HepG2 (cell line): ENCODE results near the gene CFAP100. TPM values are rescaled to one million over a fixed set of nuclear protein-coding genes. Genes with fewer than 3 reads are reported as not detected.

Experiments used
- ATAC-seq: fragments of 200-7000 bp; cut with Tn5 transposase; 3 replicates; pipeline ENCODE4 v1.9.1; 2020; ENCODE audit warnings: mild to moderate bottlenecking, moderate library complexity
- BruUV-seq: library from RNA; stranded (reverse); fragments of 400-500 nt; replicated peaks from 2 replicates; lab custom pipeline; 2021; lab: Mats Ljungman, UMichigan
- CTCF ChIA-PET: fragments of 300-600 bp; formaldehyde crosslinking; extraction: SDS; loops from one replicate; lab custom pipeline; 2021; ENCODE audit warnings: low total read pairs, inconsistent platforms, low intra/inter-chr PET ratio; lab: Yijun Ruan, JAX
- POLR2A ChIA-PET: fragments of 350-600 bp; sonication (Branson Sonifier 250); formaldehyde crosslinking; loops from one replicate; lab custom pipeline; 2020; ENCODE audit warnings: antibody characterized with exemption, inconsistent platforms; lab: Yijun Ruan, JAX
- DNase-seq: peaks from one replicate; pipeline ENCODE4 v3.0.0-alpha.2; 2015; ENCODE audit warnings: low spot score
- FAIRE-seq: peaks from 3 replicates; lab custom pipeline; 2011; peaks lifted over from hg19 to GRCh38; lab: Jason Lieb, UNC
- H2AFZ ChIP-seq: one replicate; pipeline ENCODE4 v1.6.1; 2011; ENCODE audit warnings: low read length, inconsistent platforms
- H3K27ac ChIP-seq: fragments of 300-600 bp; 3 replicates; pipeline ENCODE4 v1.8.0; 2011; ENCODE audit warnings: mixed run types, mild to moderate bottlenecking, mixed read lengths, low read length, inconsistent platforms; ENCODE audit not compliant: insufficient read depth; ENCODE audit errors: extremely low read length
- H3K27me3 ChIP-seq, 2 experiments: fragments of 200-600 bp in 1 of 2; 2 replicates in 1 of 2; 3 replicates in 1 of 2; pipeline versions ENCODE4 v1.6.0 to v1.8.0; 2011; ENCODE audit warnings: low read length in 2 of 2, mild to moderate bottlenecking in 2 of 2, moderate library complexity in 2 of 2, inconsistent platforms in 1 of 2; ENCODE audit not compliant: insufficient read depth in 2 of 2, control insufficient read depth in 1 of 2
- H3K36me3 ChIP-seq, 2 experiments: fragments of 200-600 bp in 1 of 2; replicated peaks in 1 of 2; 2 replicates in 1 of 2; 3 replicates in 1 of 2; pipeline versions ENCODE4 v1.5.1 to v1.8.0; 2011; ENCODE audit warnings: low read length in 2 of 2, inconsistent platforms in 1 of 2; ENCODE audit not compliant: insufficient read depth in 2 of 2, control insufficient read depth in 1 of 2
- H3K4me1 ChIP-seq: 2 replicates; pipeline ENCODE4 v1.5.1; 2012; ENCODE audit warnings: low read length, inconsistent platforms; ENCODE audit not compliant: insufficient read depth
- H3K4me2 ChIP-seq: 2 replicates; pipeline ENCODE4 v1.6.0; 2011; ENCODE audit warnings: low read depth, low read length, inconsistent platforms
- H3K4me3 ChIP-seq, 3 experiments: fragments of 200-600 bp in 1 of 3; sonication (generic), shearing (Covaris generic) in 1 of 3; replicated peaks in 1 of 3; 2 replicates each; pipeline ENCODE4 v1.5.1; 2011 to 2016; ENCODE audit warnings: low read length in 3 of 3, inconsistent platforms in 2 of 3, low read depth in 2 of 3, mild to moderate bottlenecking in 2 of 3, control low read depth in 1 of 3, mixed read lengths in 1 of 3; ENCODE audit not compliant: insufficient read depth in 1 of 3
- H3K79me2 ChIP-seq: one replicate; pipeline ENCODE4 v1.6.1; 2011; ENCODE audit warnings: low read length, inconsistent platforms; ENCODE audit not compliant: insufficient read depth
- H3K9ac ChIP-seq: 2 replicates; pipeline ENCODE4 v1.6.0; 2011; ENCODE audit warnings: mild to moderate bottlenecking, low read depth, low read length, inconsistent platforms; ENCODE audit not compliant: insufficient read depth
- H3K9me3 ChIP-seq: 2 replicates; pipeline ENCODE4 v1.5.1; 2012; ENCODE audit warnings: mild to moderate bottlenecking, low read length
- H4K20me1 ChIP-seq: 2 replicates; pipeline ENCODE4 v1.6.0; 2011; ENCODE audit warnings: inconsistent platforms, mild to moderate bottlenecking, low read length, moderate library complexity; ENCODE audit not compliant: insufficient read depth
- KDM6A ChIP-seq: IDR thresholded peaks from 2 replicates; pipeline ENCODE4 v1.6.1; 2016; ENCODE audit warnings: low read depth
- LBX2 ChIP-seq: sonication (generic); formaldehyde crosslinking; IDR thresholded peaks from 2 replicates; pipeline ENCODE4 v1.5.0; 2020; ENCODE audit warnings: missing genetic modification reagents, mild to moderate bottlenecking, borderline replicate concordance
- MAFF ChIP-seq: IDR thresholded peaks from 2 replicates; pipeline ENCODE4 v1.6.1; 2011; ENCODE audit warnings: low read depth, low read length, improper control_type of control experiment
- RBM22 ChIP-seq: fragments of 200-400 bp; formaldehyde crosslinking; optimal IDR thresholded peaks from 2 replicates; pipeline ENCODE3; 2017; ENCODE audit warnings: mild to moderate bottlenecking, low read length, moderate library complexity
- ZFAT ChIP-seq: sonication (generic); formaldehyde crosslinking; conservative IDR thresholded peaks from 2 replicates; pipeline ENCODE4 v1.8.1; 2023; ENCODE audit warnings: missing genetic modification reagents, inconsistent platforms
- ZGPAT ChIP-seq: IDR thresholded peaks from 2 replicates; pipeline ENCODE4 v1.6.1; 2016; ENCODE audit warnings: mild to moderate bottlenecking
- ZNF672 ChIP-seq: sonication (generic); formaldehyde crosslinking; IDR thresholded peaks from 2 replicates; pipeline ENCODE4 v1.8.1; 2022; ENCODE audit warnings: missing genetic modification reagents
- ZNF878 ChIP-seq: sonication (generic); formaldehyde crosslinking; IDR thresholded peaks from 2 replicates; pipeline ENCODE4 v1.8.1; 2023; ENCODE audit warnings: mild to moderate bottlenecking, missing genetic modification reagents, moderate library complexity
- ZSCAN30 ChIP-seq: sonication (generic); formaldehyde crosslinking; IDR thresholded peaks from 2 replicates; pipeline ENCODE4 v1.5.0; 2020; ENCODE audit warnings: mild to moderate bottlenecking, missing genetic modification reagents
- WGBS: methylation state at CpG from one replicate; pipeline ENCODE4 v1.1.6; 2017; ENCODE audit warnings: low lambda C conversion rate; 5-methylcytosine and 5-hydroxymethylcytosine counted together
- in situ Hi-C: cut with HindIII; loops from 2 replicates; pipeline ENCODE4 v1.10.0; 2017; ENCODE audit warnings: low pct_unique_long_range_greater_than_20kb; ENCODE audit not compliant: extremely low pct_ligation_motif_present
- intact Hi-C: fragments of 100-400 bp; cut with micrococcal nuclease; formaldehyde crosslinking; loops from one replicate; pipeline ENCODE4 v1.10.0; 2022; ENCODE audit not compliant: unreplicated experiment
- polyA plus RNA-seq, 8 experiments: library from polyadenylated mRNA; depleted of rRNA in 3 of 8; stranded (reverse) in 7 of 8; unstranded in 1 of 8; fragments of >200 nt; fragmentation: Illumina TruSeq in 4 of 8; extraction: Trizol in 4 of 8; gene quantifications; 2 replicates each; pipeline versions ENCODE4 v1.2.1 to v1.2.3, GENCODE V29; 2011 to 2016; ENCODE audit warnings: low read depth in 4 of 8, missing spikeins in 1 of 8, mixed read lengths in 1 of 8; ENCODE audit not compliant: insufficient read depth in 1 of 8
- total RNA-seq, 5 experiments: library from RNA; depleted of rRNA; stranded (reverse); fragments of >200 nt; fragmentation: Illumina TruSeq; extraction: Trizol; gene quantifications; 2 replicates each; pipeline ENCODE4 v1.2.3, GENCODE V29; 2016; ENCODE audit warnings: low read depth in 1 of 5
- TF ChIP-seq, protein P1 (sequence below): sonication (generic); formaldehyde crosslinking; IDR thresholded peaks from 2 replicates; pipeline ENCODE4 v1.5.0; 2020; ENCODE audit warnings: missing genetic modification reagents, mild to moderate bottlenecking, borderline replicate concordance

CFAP100 gene
- total and polyA plus RNA-seq, 2 of the 13 experiments (the other 11 are each of a cell fraction or from before 2014, with no cell fraction given): 0.32 TPM; not detected in 1

- no peak overlapping the region for H3K4me3 ChIP-seq
- H4K20me1 ChIP-seq: peaks cover 23% of the 10 kb centered on the region
- no peak overlapping the region for H3K27ac ChIP-seq
- H3K36me3 ChIP-seq: peaks cover 24 to 84% of the 10 kb centered on the region in 2 experiments
- CTCF ChIA-PET: no interaction called here
- no peak overlapping the region for H3K9ac ChIP-seq
- FAIRE-seq: no peak
- no peaks in the 10 kb centered on the region for H3K9me3 ChIP-seq
- BruUV-seq: no TSS peak
- H2AFZ ChIP-seq: no peak overlapping the region
- no peak for ATAC-seq
- no peaks in the 10 kb centered on the region for H3K27me3 ChIP-seq
- POLR2A ChIA-PET: no interaction called here
- 89% methylated on average over 7 of the region's 8 CpGs for WGBS
- in situ Hi-C loops (no loop called here), intact Hi-C loops (no loop called here)
- no peak for TF ChIP-seq ZNF878 (CRISPR knock-in tag)
- TF ChIP-seq, protein P1, sequence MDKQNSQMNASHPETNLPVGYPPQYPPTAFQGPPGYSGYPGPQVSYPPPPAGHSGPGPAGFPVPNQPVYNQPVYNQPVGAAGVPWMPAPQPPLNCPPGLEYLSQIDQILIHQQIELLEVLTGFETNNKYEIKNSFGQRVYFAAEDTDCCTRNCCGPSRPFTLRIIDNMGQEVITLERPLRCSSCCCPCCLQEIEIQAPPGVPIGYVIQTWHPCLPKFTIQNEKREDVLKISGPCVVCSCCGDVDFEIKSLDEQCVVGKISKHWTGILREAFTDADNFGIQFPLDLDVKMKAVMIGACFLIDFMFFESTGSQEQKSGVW: no peak
- no peak for TF ChIP-seq ZSCAN30 (CRISPR knock-in tag)
- TF ChIP-seq ZGPAT (CRISPR knock-in tag): no peak
- no peak for TF ChIP-seq ZFAT
- no peak for TF ChIP-seq ZNF672 (CRISPR knock-in tag)
- no peak for TF ChIP-seq MAFF
- no peak for TF ChIP-seq KDM6A (CRISPR knock-in tag)
- TF ChIP-seq RBM22: no peak
- no peak for TF ChIP-seq LBX2 (CRISPR knock-in tag)
- no peak overlapping the region for H3K4me2 ChIP-seq
- peaks cover 60% of the 10 kb centered on the region for H3K79me2 ChIP-seq
- DNase-seq: no peak
- peaks cover 73% of the 10 kb centered on the region for H3K4me1 ChIP-seq
Observed at GRCh38 chr3:126467611-126467955, 72.9 kb downstream of the CFAP100 start.
